Fibroblast of skin of right biceps (primary cell): Measurements from ENCODE around the gene ST8SIA1.

Source experiments
- DNase-seq: peaks from one replicate; pipeline ENCODE4 v3.0.0-alpha.2; 2013

Gene ST8SIA1

GRCh38 chr12:22231078-22231477 lies 103.4 kb downstream of the ST8SIA1 start:
- no peak for DNase-seq

GRCh38 chr12:22230280-22230794 lies 104.2 kb downstream of the ST8SIA1 start:
- DNase-seq = peak; percentile 87

GRCh38 chr12:22229652-22230279 lies 104.7 kb downstream of the ST8SIA1 start:
- no peak for DNase-seq

- DNase-seq = peak; percentile 51
Measured at GRCh38 chr12:22228022-22228875, 106.3 kb downstream of the ST8SIA1 start.

- DNase-seq = no peak
Measured at GRCh38 chr12:22223356-22223755, 111.2 kb downstream of the ST8SIA1 start.

GRCh38 chr12:22217556-22217955 lies 117.0 kb downstream of the ST8SIA1 start:
- DNase-seq = peak; percentile 35

- peak; percentile 33 for DNase-seq
Measured at GRCh38 chr12:22215467-22216253, 118.8 kb downstream of the ST8SIA1 start.

- DNase-seq = no peak
Measured at GRCh38 chr12:22211128-22211527, 123.4 kb downstream of the ST8SIA1 start.

GRCh38 chr12:22209422-22209821 lies 125.1 kb downstream of the ST8SIA1 start:
- DNase-seq = no peak

- no peak for DNase-seq
Measured at GRCh38 chr12:22206111-22206728, 128.3 kb downstream of the ST8SIA1 start.

- DNase-seq = no peak
Measured at GRCh38 chr12:22204391-22204790, 130.1 kb downstream of the ST8SIA1 start.

- no peak for DNase-seq
Measured at GRCh38 chr12:22202847-22203246, 131.7 kb downstream of the ST8SIA1 start.

GRCh38 chr12:22201101-22201500 lies 133.4 kb downstream of the ST8SIA1 start:
- no peak for DNase-seq

- DNase-seq = no peak
Measured at GRCh38 chr12:22196236-22196635, 138.3 kb downstream of the ST8SIA1 start.

GRCh38 chr12:22190969-22191368 lies 143.5 kb downstream of the ST8SIA1 start:
- no peak for DNase-seq

- DNase-seq = no peak
Measured at GRCh38 chr12:22188431-22188830, 146.1 kb downstream of the ST8SIA1 start.

GRCh38 chr12:22180705-22181104 lies 153.8 kb downstream of the ST8SIA1 start:
- DNase-seq = no peak

- no peak for DNase-seq
Measured at GRCh38 chr12:22173177-22173576, 161.3 kb downstream of the ST8SIA1 start.

- no peak for DNase-seq
Measured at GRCh38 chr12:22172501-22172900, 162.0 kb downstream of the ST8SIA1 start.

GRCh38 chr12:22169376-22169775 lies 165.1 kb downstream of the ST8SIA1 start:
- no peak for DNase-seq

- no peak for DNase-seq
Measured at GRCh38 chr12:22164139-22164538, 170.4 kb downstream of the ST8SIA1 start.

- no peak for DNase-seq
Measured at GRCh38 chr12:22163594-22163993, 170.9 kb downstream of the ST8SIA1 start.
